Measurements from ENCODE around the gene UGT1A3.

UGT1A3 gene

GRCh38 chr2:233758849-233759248 lies 30.0 kb downstream of the UGT1A3 start:
- Histone ChIP-seq H3K27me3 (replicated peaks; ENCODE audit: insufficient read depth, low read length) (no peaks in the 10 kb centered on the region), H3K4me2 (ENCODE audit: low read depth, low read length) (no peak overlapping the region), H3K4me3 (ENCODE audit: low read length) (no peak overlapping the region), H3K36me3 (replicated peaks; ENCODE audit: insufficient read depth, low read length) (no peaks in the 10 kb centered on the region), H2AFZ (ENCODE audit: low read length) (no peak overlapping the region), H4K20me1 (ENCODE audit: insufficient read depth, low read length) (no peaks in the 10 kb centered on the region), H3K79me2 (ENCODE audit: low read length) (no peaks in the 10 kb centered on the region), H3K27ac (ENCODE audit: low read length) (no peak overlapping the region), H3K4me1 (ENCODE audit: low read length) (no peaks in the 10 kb centered on the region), H3K9ac (ENCODE audit: low read length) (no peak overlapping the region), H3K9me2 (replicated peaks; ENCODE audit: insufficient read depth, low read length) (no peaks in the 10 kb centered on the region), H3F3A (ENCODE audit: insufficient read depth, low read length) (no peaks in the 10 kb centered on the region), H3K9me3 (replicated peaks; ENCODE audit: insufficient read depth, low read length) (no peaks in the 10 kb centered on the region)
- TF ChIP-seq EZH2 (optimal IDR thresholded peaks at IDR 0.05; ENCODE audit: low read depth, low read length), result no peak
- TF ChIP-seq EZH2phosphoT487 (IDR thresholded peaks at IDR 0.05; ENCODE audit: low read length), result no peak
- TF ChIP-seq CTCF (IDR thresholded peaks at IDR 0.05; ENCODE audit: low read length), result no peak
- no peak for DNase-seq

GRCh38 chr2:233760043-233760442 lies 31.2 kb downstream of the UGT1A3 start, which contains the start of gene UGT1A1:
TSS of gene UGT1A1 (plus strand) at chr2:233760270. CDS start at chr2:233760288, 18 bp downstream.
- H3K27me3 ChIP-seq (replicated peaks; ENCODE audit: insufficient read depth, low read length), result no peaks in the 10 kb centered on the region
- H3K9me3 ChIP-seq (replicated peaks; ENCODE audit: insufficient read depth, low read length), result no peaks in the 10 kb centered on the region
- no peaks in the 10 kb centered on the region for H3F3A ChIP-seq (ENCODE audit: insufficient read depth, low read length)
- H3K4me2 ChIP-seq (ENCODE audit: low read depth, low read length), result no peak within 1 kb of the TSS
- no peaks in the 10 kb centered on the region for H3K9me2 ChIP-seq (replicated peaks; ENCODE audit: insufficient read depth, low read length)
- no peaks in the 10 kb centered on the region for H3K4me1 ChIP-seq (ENCODE audit: low read length)
- no peak for DNase-seq
- no peaks in the 10 kb centered on the region for H4K20me1 ChIP-seq (ENCODE audit: insufficient read depth, low read length)
- H2AFZ ChIP-seq (ENCODE audit: low read length), result no peak within 1 kb of the TSS
- no peak within 1 kb of the TSS for H3K27ac ChIP-seq (ENCODE audit: low read length)
- H3K79me2 ChIP-seq (ENCODE audit: low read length), result no peaks in the 10 kb centered on the region
- TF ChIP-seq EZH2phosphoT487 (IDR thresholded peaks at IDR 0.05; ENCODE audit: low read length) (no peak), EZH2 (optimal IDR thresholded peaks at IDR 0.05; ENCODE audit: low read depth, low read length) (no peak), CTCF (IDR thresholded peaks at IDR 0.05; ENCODE audit: low read length) (no peak)
- H3K9ac ChIP-seq (ENCODE audit: low read length), result no peak within 1 kb of the TSS
- H3K36me3 ChIP-seq (replicated peaks; ENCODE audit: insufficient read depth, low read length), result no peaks in the 10 kb centered on the region
- no peak within 1 kb of the TSS for H3K4me3 ChIP-seq (ENCODE audit: low read length)

- no peaks in the 10 kb centered on the region for H3K27me3 ChIP-seq (replicated peaks; ENCODE audit: insufficient read depth, low read length)
- H3K4me3 ChIP-seq (ENCODE audit: low read length), result no peak overlapping the region
- H3K36me3 ChIP-seq (replicated peaks; ENCODE audit: insufficient read depth, low read length), result no peaks in the 10 kb centered on the region
- H2AFZ ChIP-seq (ENCODE audit: low read length), result no peak overlapping the region
- H3K4me2 ChIP-seq (ENCODE audit: low read depth, low read length), result no peak overlapping the region
- TF ChIP-seq EZH2phosphoT487 (IDR thresholded peaks at IDR 0.05; ENCODE audit: low read length), result no peak
- TF ChIP-seq CTCF (IDR thresholded peaks at IDR 0.05; ENCODE audit: low read length), result no peak
- TF ChIP-seq EZH2 (optimal IDR thresholded peaks at IDR 0.05; ENCODE audit: low read depth, low read length), result no peak
- H4K20me1 ChIP-seq (ENCODE audit: insufficient read depth, low read length), result no peaks in the 10 kb centered on the region
- no peaks in the 10 kb centered on the region for H3K79me2 ChIP-seq (ENCODE audit: low read length)
- no peak for DNase-seq
- H3K9me3 ChIP-seq (replicated peaks; ENCODE audit: insufficient read depth, low read length), result no peaks in the 10 kb centered on the region
- H3K27ac ChIP-seq (ENCODE audit: low read length), result no peak overlapping the region
- H3K9ac ChIP-seq (ENCODE audit: low read length), result no peak overlapping the region
- no peaks in the 10 kb centered on the region for H3K4me1 ChIP-seq (ENCODE audit: low read length)
- H3K9me2 ChIP-seq (replicated peaks; ENCODE audit: insufficient read depth, low read length), result no peaks in the 10 kb centered on the region
- H3F3A ChIP-seq (ENCODE audit: insufficient read depth, low read length), result no peaks in the 10 kb centered on the region
Observed at GRCh38 chr2:233761040-233761769, 32.4 kb downstream of the UGT1A3 start.

Measured in MM.1S (cell line).